Ascending aorta (tissue), 2 donors: ENCODE measurements around the gene LAX1. TPM values are rescaled to one million over a fixed set of nuclear protein-coding genes. Genes with fewer than 3 reads are reported as not detected.
"Not testable (repeated sequence)": the region's sequence is repeated elsewhere in the genome, so short reads cannot be mapped to it uniquely, and the experiment has no call there.

Experiments
- DNase-seq, 2 donors: peaks; one replicate each; pipeline ENCODE4 v3.0.0-alpha.2; 2019; ENCODE audit warnings: low spot score in 2 of 2
- H3K27ac ChIP-seq, 2 donors: fragments of 200-600 bp; sonication (generic); one replicate each; pipeline ENCODE4 v1.5.1; 2016 to 2017; ENCODE audit warnings: mild to moderate bottlenecking in 1 of 2
- H3K27me3 ChIP-seq: fragments of 200-600 bp; sonication (generic); one replicate; pipeline ENCODE4 v1.5.1; 2017
- H3K36me3 ChIP-seq, 2 donors: fragments of 200-600 bp; sonication (generic); one replicate each; pipeline ENCODE4 v1.5.1; 2016
- H3K4me1 ChIP-seq, 2 donors: fragments of 200-600 bp; sonication (generic); one replicate each; pipeline ENCODE4 v1.5.1; 2016 to 2017; ENCODE audit warnings: mild to moderate bottlenecking in 1 of 2
- H3K4me3 ChIP-seq, 2 donors: fragments of 200-600 bp; sonication (generic); one replicate each; pipeline ENCODE4 v1.5.1; 2016 to 2017; ENCODE audit warnings: mild to moderate bottlenecking in 1 of 2
- H3K9me3 ChIP-seq, 2 donors: fragments of 200-600 bp; sonication (generic); one replicate each; pipeline ENCODE4 v1.5.1; 2016
- CTCF ChIP-seq, 3 experiments: fragments of 200-600 bp in 2 of 3; fragments of 450-650 bp in 1 of 3; sonication (generic) in 2 of 3; IDR thresholded peaks; one replicate each; pipeline ENCODE4 v1.5.1; 2016 to 2019; ENCODE audit warnings: antibody characterized with exemption in 3 of 3, mild to moderate bottlenecking in 1 of 3, moderate library complexity in 1 of 3
- intact Hi-C: fragments of 100-400 bp; cut with DNase I; formaldehyde crosslinking; loops from one replicate; pipeline ENCODE4 v1.15.1; 2023
- total RNA-seq: library from RNA; depleted of rRNA; stranded (reverse); fragments of >200 nt; gene quantifications from one replicate; pipeline ENCODE4 v1.1.0, GENCODE V29; 2016

Gene LAX1
- total RNA-seq, 1 donor from 2014 or later: not detected

GRCh38 chr1:203781962-203782361 is 17.0 kb downstream of the LAX1 start:
- Histone ChIP-seq H3K9me3 (no peaks in the 10 kb centered on the region), H3K4me1 (no peaks in the 10 kb centered on the region), H3K27ac (no peak overlapping the region), H3K36me3 (no peaks in the 10 kb centered on the region), H3K27me3 (no peaks in the 10 kb centered on the region), H3K4me3 (no peak overlapping the region)
- intact Hi-C loops: no loop called here
- peak in 1 of 2 donors; percentile 24 for DNase-seq
- no peak for TF ChIP-seq CTCF (IDR thresholded peaks at IDR 0.05)

GRCh38 chr1:203789966-203790365 is 25.0 kb downstream of the LAX1 start:
- H3K4me1 ChIP-seq: no peaks in the 10 kb centered on the region
- no peak overlapping the region for H3K4me3 ChIP-seq
- H3K27me3 ChIP-seq: no peaks in the 10 kb centered on the region
- no peak for TF ChIP-seq CTCF (IDR thresholded peaks at IDR 0.05)
- H3K9me3 ChIP-seq: no peaks in the 10 kb centered on the region
- intact Hi-C loops: loop anchor here (10.0 kb wide), 1 partner anchor 285 kb away; no protein-coding TSS in a partner anchor
- H3K36me3 ChIP-seq: no peaks in the 10 kb centered on the region
- DNase-seq: no peak
- no peak overlapping the region for H3K27ac ChIP-seq

GRCh38 chr1:203791498-203791897 is 26.5 kb downstream of the LAX1 start:
- Histone ChIP-seq H3K36me3 (no peaks in the 10 kb centered on the region), H3K27me3 (no peaks in the 10 kb centered on the region), H3K4me3 (no peak overlapping the region), H3K27ac (no peak overlapping the region), H3K9me3 (no peaks in the 10 kb centered on the region), H3K4me1 (no peaks in the 10 kb centered on the region)
- no peak for DNase-seq
- intact Hi-C loops: loop anchor here (10.0 kb wide), 1 partner anchor 287 kb away; no protein-coding TSS in a partner anchor
- no peak for TF ChIP-seq CTCF (IDR thresholded peaks at IDR 0.05)

GRCh38 chr1:203792486-203792885 is 27.5 kb downstream of the LAX1 start:
- intact Hi-C loops: loop anchor here (10.0 kb wide), 1 partner anchor 288 kb away; no protein-coding TSS in a partner anchor
- no peaks in the 10 kb centered on the region for H3K9me3 ChIP-seq
- peaks cover 6 to 7% of the 10 kb centered on the region in 2 donors for H3K4me1 ChIP-seq
- no peak overlapping the region for H3K4me3 ChIP-seq
- no peaks in the 10 kb centered on the region for H3K27me3 ChIP-seq
- no peak overlapping the region for H3K27ac ChIP-seq
- H3K36me3 ChIP-seq: peaks cover 0 to 4% of the 10 kb centered on the region in 2 donors
- DNase-seq: no peak
- no peak for TF ChIP-seq CTCF (IDR thresholded peaks at IDR 0.05)

GRCh38 chr1:203793561-203793960 is 28.6 kb downstream of the LAX1 start:
- not testable (repeated sequence) for H3K9me3 ChIP-seq, H3K4me3 ChIP-seq, H3K36me3 ChIP-seq, H3K27me3 ChIP-seq, DNase-seq, H3K27ac ChIP-seq
- intact Hi-C loops: loop anchor here (10.0 kb wide), 1 partner anchor 289 kb away; no protein-coding TSS in a partner anchor
- peaks cover 6 to 18% of the 10 kb centered on the region in 2 donors for H3K4me1 ChIP-seq

- no peak for DNase-seq
- Histone ChIP-seq H3K36me3 (peaks cover 4 to 8% of the 10 kb centered on the region in 2 donors), H3K4me1 (peaks cover 9 to 31% of the 10 kb centered on the region in 2 donors), H3K4me3 (peak overlapping the region; percentile 82 to 92), H3K27me3 (no peaks in the 10 kb centered on the region), H3K9me3 (no peaks in the 10 kb centered on the region), H3K27ac (peak overlapping the region; percentile 96 to 98)
- TF ChIP-seq CTCF (IDR thresholded peaks at IDR 0.05): no peak
- intact Hi-C loops: loop anchor here (1.0 to 10.0 kb wide), 6 partner anchors 26 to 712 kb away; partner anchors contain the start of gene ATP2B4
Observed at GRCh38 chr1:203794764-203795440, 29.9 kb downstream of the LAX1 start.
